ENCODE data around the gene DENND2A. TPM values are rescaled to one million over a fixed set of nuclear protein-coding genes. Genes with fewer than 3 reads are reported as not detected.
"Not testable (repeated sequence)": the region's sequence is repeated elsewhere in the genome, so short reads cannot be mapped to it uniquely, and the experiment has no call there.

Gene DENND2A
- polyA plus RNA-seq, 3 donors from 2014 or later: not detected

GRCh38 chr7:140668641-140669040 lies 28.0 kb upstream of the DENND2A start:
- H3K9me3 Mint-ChIP-seq: no peaks in the 10 kb centered on the region
- no peak for DNase-seq
- no peak overlapping the region for H3K27ac Mint-ChIP-seq
- H3K36me3 Mint-ChIP-seq: no peaks in the 10 kb centered on the region
- H3K4me3 Mint-ChIP-seq: no peak overlapping the region
- peaks cover 9% of the 10 kb centered on the region in 2 donors for H3K4me1 Mint-ChIP-seq
- H3K27me3 Mint-ChIP-seq (ENCODE audit: low read depth in 3 of 3): peaks cover 0 to 3% (median 3%) of the 10 kb centered on the region in 3 donors

GRCh38 chr7:140667476-140667875 lies 26.9 kb upstream of the DENND2A start:
- Mint-ChIP-seq H3K36me3 (no peaks in the 10 kb centered on the region), H3K4me1 (peaks cover 6 to 7% of the 10 kb centered on the region in 2 donors), H3K27me3 (ENCODE audit: low read depth in 3 of 3) (peaks cover 0 to 3% (median 3%) of the 10 kb centered on the region in 3 donors), H3K9me3 (no peaks in the 10 kb centered on the region), H3K4me3 (no peak overlapping the region), H3K27ac (no peak overlapping the region)
- no peak for DNase-seq

DNA sequence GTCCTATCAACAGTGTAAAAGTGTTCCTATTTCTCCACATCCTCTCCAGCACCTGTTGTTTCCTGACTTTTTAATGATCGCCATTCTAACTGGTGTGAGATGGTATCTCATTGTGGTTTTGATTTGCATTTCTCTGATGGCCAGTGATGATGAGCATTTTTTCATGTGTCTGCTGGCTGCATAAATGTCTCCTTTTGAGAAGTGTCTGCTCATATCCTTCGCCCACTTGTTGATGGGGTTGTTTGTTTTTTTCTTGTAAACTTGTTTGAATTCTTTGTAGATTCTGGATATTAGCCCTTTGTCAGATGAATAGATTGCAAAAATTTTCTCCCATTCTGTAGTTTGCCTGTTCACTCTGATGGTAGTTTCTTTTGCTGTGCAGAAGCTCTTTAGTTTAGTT lies 22.3 kb upstream of the DENND2A start:
- not testable (repeated sequence) for H3K4me1 Mint-ChIP-seq; H3K27ac Mint-ChIP-seq; H3K36me3 Mint-ChIP-seq; H3K27me3 Mint-ChIP-seq (ENCODE audit: low read depth in 3 of 3); DNase-seq; H3K4me3 Mint-ChIP-seq; H3K9me3 Mint-ChIP-seq

- DNase-seq: no peak
- no peaks in the 10 kb centered on the region for H3K9me3 Mint-ChIP-seq
- no peaks in the 10 kb centered on the region for H3K36me3 Mint-ChIP-seq
- no peak overlapping the region for H3K4me3 Mint-ChIP-seq
- H3K27ac Mint-ChIP-seq: no peak overlapping the region
- H3K4me1 Mint-ChIP-seq: peaks cover 11 to 12% of the 10 kb centered on the region in 2 donors
- H3K27me3 Mint-ChIP-seq (ENCODE audit: low read depth in 3 of 3): peaks cover 0 to 3% (median 0%) of the 10 kb centered on the region in 3 donors
Observed at GRCh38 chr7:140661124-140661523, 20.5 kb upstream of the DENND2A start.

DNA sequence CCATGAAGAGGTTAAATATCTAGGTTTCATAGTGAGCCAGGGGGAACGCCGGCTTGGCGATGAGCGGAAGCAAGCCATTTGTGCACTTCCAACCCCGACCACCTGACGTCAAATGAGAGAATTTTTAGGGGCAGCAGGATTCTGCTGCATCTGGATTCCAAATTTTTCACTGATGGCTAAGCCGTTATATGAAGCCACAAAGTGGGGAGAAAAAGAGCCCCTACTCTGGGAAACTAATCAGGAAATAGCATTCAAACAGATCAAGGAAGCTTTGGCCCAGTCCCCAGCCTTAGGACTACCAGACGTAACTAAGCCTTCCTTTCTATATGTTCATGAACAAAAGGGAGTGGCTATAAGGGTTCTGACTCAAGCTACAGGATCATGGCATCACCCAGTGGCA lies 19.2 kb upstream of the DENND2A start:
- no peak for DNase-seq
- H3K4me3 Mint-ChIP-seq: no peak overlapping the region
- peaks cover 16 to 18% of the 10 kb centered on the region in 2 donors for H3K4me1 Mint-ChIP-seq
- no peaks in the 10 kb centered on the region for H3K27me3 Mint-ChIP-seq (ENCODE audit: low read depth in 3 of 3)
- no peak overlapping the region for H3K27ac Mint-ChIP-seq
- H3K36me3 Mint-ChIP-seq: no peaks in the 10 kb centered on the region
- no peaks in the 10 kb centered on the region for H3K9me3 Mint-ChIP-seq

- Mint-ChIP-seq H3K36me3 (no peaks in the 10 kb centered on the region), H3K27me3 (ENCODE audit: low read depth in 3 of 3) (peaks cover 2 to 3% (median 2%) of the 10 kb centered on the region in 3 donors), H3K27ac (no peak overlapping the region), H3K4me1 (peaks cover 21 to 25% of the 10 kb centered on the region in 2 donors), H3K4me3 (no peak overlapping the region), H3K9me3 (no peaks in the 10 kb centered on the region)
- no peak for DNase-seq
Observed at GRCh38 chr7:140657891-140658290, 17.3 kb upstream of the DENND2A start.

GRCh38 chr7:140656548-140657515 lies 16.2 kb upstream of the DENND2A start:
- peaks cover 21 to 25% of the 10 kb centered on the region in 2 donors for H3K4me1 Mint-ChIP-seq
- H3K4me3 Mint-ChIP-seq: peak overlapping the region; percentile 85 to 91 (median 87)
- peak; percentile 30 to 38 (median 35) for DNase-seq
- no peaks in the 10 kb centered on the region for H3K36me3 Mint-ChIP-seq
- H3K27ac Mint-ChIP-seq: peak overlapping the region; percentile 78 to 95 (median 90)
- no peaks in the 10 kb centered on the region for H3K9me3 Mint-ChIP-seq
- peaks cover 2 to 3% (median 3%) of the 10 kb centered on the region in 3 donors for H3K27me3 Mint-ChIP-seq (ENCODE audit: low read depth in 3 of 3)

DNA sequence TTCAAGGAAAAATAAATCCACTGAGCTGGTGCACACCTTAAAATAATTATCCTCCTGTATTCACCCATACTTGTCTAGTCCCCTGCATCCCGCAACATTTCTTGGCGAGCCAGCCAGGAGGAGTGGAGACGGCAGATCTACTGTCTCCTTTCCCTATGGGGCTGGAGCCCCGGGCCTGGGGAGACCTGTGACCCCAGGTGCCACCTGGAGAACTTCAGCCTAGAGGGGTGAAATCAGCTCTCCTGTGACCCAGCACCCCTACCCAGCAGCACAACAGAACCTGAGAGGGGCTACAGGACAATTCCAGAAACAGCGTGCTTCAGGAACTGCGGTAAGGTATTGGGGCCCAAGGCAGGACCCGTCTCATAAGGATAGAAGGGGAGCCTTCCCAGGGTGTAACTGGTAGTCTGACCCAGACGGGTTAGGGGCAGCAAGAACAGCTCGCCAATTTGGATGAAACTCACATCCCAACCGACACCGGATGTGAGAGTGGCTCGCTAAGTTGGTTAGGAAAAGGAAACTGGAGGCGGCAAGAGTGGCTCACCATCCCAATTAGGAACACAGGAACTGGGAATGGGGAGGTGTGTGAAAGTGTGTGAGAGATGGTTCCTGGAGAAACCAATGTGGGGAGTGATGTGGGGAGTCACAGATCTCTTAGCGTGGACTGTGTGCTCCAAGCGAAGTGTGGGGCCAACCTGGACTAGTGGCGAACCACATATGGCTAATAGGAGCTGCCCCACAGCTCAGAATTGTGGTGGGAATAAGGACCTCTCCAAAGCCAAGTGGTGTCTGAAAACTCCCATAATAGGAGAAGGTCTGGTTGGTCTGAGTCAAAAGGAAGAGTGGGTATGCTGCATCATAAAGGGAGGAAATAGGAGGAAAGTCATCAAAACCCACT lies 15.1 kb upstream of the DENND2A start:
- Mint-ChIP-seq H3K27ac (peak overlapping the region in 4 of 6 donors; percentile 83 to 95 (median 94)), H3K4me1 (peaks cover 21 to 25% of the 10 kb centered on the region in 2 donors), H3K27me3 (ENCODE audit: low read depth in 3 of 3) (peaks cover 2 to 4% (median 3%) of the 10 kb centered on the region in 3 donors), H3K36me3 (no peaks in the 10 kb centered on the region), H3K4me3 (peak overlapping the region; percentile 85 to 91 (median 87)), H3K9me3 (no peaks in the 10 kb centered on the region)
- no peak for DNase-seq

- DNase-seq: no peak
- Mint-ChIP-seq H3K4me3 (no peak overlapping the region), H3K27me3 (ENCODE audit: low read depth in 3 of 3) (peaks cover 2 to 5% (median 3%) of the 10 kb centered on the region in 3 donors), H3K27ac (peak overlapping the region in 4 of 6 donors; percentile 6 to 65 (median 30)), H3K9me3 (no peaks in the 10 kb centered on the region), H3K4me1 (peaks cover 21 to 25% of the 10 kb centered on the region in 2 donors), H3K36me3 (no peaks in the 10 kb centered on the region)
Observed at GRCh38 chr7:140654661-140655060, 14.0 kb upstream of the DENND2A start.

DNA sequence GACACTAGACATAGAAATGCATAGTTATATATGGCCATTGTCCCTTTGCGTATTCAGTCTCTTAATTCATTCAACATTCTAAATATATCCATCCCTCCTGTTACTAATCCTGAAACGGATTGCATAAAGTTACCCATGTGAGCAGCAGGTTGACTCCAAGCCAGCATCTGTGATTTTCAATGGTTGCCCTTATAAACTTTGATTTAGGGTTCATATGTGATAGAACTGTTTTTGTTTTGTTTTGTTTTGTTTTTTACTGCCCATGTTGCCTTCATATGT lies 13.4 kb upstream of the DENND2A start:
- no peaks in the 10 kb centered on the region for H3K9me3 Mint-ChIP-seq
- peaks cover 21 to 25% of the 10 kb centered on the region in 2 donors for H3K4me1 Mint-ChIP-seq
- no peaks in the 10 kb centered on the region for H3K36me3 Mint-ChIP-seq
- H3K4me3 Mint-ChIP-seq: no peak overlapping the region
- DNase-seq: no peak
- no peak overlapping the region for H3K27ac Mint-ChIP-seq
- H3K27me3 Mint-ChIP-seq (ENCODE audit: low read depth in 3 of 3): peaks cover 2 to 5% (median 5%) of the 10 kb centered on the region in 3 donors

DNA sequence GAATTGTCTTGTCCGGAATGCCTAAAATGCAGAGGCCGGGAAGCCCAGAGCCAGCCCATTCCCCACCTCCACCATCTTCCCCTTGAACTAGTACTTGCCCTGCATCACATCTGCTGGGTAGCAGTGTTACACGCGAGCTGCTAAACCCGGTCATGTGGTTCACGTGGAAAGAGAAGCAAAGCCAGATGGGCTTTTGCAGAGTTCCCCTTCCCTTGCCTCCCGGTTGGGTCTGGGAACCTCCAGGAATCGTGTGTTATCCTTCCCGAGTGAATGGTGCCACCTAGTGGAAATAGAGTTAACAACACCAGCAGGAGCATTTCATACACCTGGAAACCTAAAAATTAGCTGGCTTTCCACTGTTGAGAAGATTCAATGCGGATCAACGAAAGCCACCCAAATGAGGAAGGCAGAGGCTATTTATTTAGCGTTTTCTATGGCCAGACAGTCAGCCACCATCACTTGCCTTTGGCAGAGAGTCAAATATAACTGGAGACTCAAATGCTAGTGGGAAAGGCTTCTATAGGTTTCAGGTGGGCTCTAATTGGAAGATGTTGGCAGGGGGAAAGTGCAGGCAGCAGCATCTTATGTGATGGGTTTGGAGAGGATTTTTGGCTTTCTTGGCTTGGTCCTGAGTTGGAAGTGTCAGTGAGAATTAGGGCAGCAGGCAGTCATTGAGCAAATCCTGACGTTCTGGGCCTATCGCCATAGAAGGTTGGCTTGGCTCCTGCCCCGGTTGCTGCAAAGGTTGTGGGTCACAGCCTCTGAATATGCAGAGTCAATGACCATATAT lies 12.9 kb upstream of the DENND2A start:
- H3K27ac Mint-ChIP-seq: no peak overlapping the region
- H3K4me1 Mint-ChIP-seq: peaks cover 21 to 25% of the 10 kb centered on the region in 2 donors
- DNase-seq: peak; percentile 37 to 43 (median 41)
- peaks cover 2 to 5% (median 5%) of the 10 kb centered on the region in 3 donors for H3K27me3 Mint-ChIP-seq (ENCODE audit: low read depth in 3 of 3)
- no peak overlapping the region for H3K4me3 Mint-ChIP-seq
- no peaks in the 10 kb centered on the region for H3K36me3 Mint-ChIP-seq
- H3K9me3 Mint-ChIP-seq: no peaks in the 10 kb centered on the region

DNA sequence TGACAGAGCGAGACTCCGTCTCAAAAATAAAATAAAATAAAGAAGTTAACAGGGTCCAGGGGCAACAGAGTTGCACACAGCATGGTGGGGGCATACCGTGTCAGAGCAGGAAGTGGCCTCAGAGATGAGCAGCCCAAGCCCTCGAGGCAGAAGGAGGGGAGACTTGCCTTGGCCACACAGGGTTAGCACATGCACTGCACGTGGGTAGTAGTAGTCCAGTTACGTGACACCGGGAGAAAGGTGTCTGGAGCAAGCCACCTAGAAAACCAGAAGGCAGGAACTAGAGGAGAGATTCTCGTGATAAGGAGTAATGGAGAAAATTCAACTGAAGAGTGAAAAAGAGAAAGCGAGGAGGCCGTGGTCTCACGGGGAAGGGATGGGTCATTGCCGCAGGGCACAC lies 9.8 kb upstream of the DENND2A start:
- Mint-ChIP-seq H3K9me3 (no peaks in the 10 kb centered on the region), H3K27me3 (ENCODE audit: low read depth in 3 of 3) (peaks cover 2 to 5% (median 5%) of the 10 kb centered on the region in 3 donors), H3K27ac (no peak overlapping the region), H3K4me3 (no peak overlapping the region), H3K4me1 (peaks cover 13 to 18% of the 10 kb centered on the region in 2 donors), H3K36me3 (no peaks in the 10 kb centered on the region)
- no peak for DNase-seq

DNA sequence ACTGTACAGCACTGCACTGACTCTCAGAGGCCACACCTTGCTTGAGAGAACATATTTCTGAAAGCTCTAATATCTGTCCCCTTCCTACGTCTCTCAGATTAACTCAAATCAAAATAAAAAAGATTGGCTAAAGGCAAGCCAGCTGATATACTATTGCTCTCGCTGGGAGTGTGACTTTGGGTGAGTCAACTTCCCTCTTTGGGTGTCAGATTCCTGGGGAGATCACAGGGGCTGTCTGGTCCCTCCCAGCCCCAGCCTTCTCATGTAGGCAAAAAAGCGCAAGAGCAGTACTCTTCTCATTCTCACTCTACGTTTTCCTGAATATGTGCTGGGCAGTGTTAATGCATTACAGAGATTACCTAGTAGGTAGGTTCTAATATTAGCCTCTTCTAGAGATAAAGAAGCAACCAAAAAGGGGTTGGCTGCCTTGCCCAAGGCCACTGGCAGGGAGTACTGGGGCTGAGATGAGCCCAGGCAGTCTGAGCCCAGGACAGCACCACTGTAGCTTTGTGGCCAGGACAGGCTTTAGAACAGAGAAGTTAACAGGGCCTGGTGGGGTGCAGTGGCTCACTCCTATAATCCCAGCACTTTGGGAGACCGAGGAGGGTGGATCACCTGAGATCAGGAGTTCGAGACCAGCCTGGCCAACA lies 9.1 kb upstream of the DENND2A start:
- H3K36me3 Mint-ChIP-seq: no peaks in the 10 kb centered on the region
- H3K27ac Mint-ChIP-seq: no peak overlapping the region
- H3K27me3 Mint-ChIP-seq (ENCODE audit: low read depth in 3 of 3): peaks cover 2 to 7% (median 6%) of the 10 kb centered on the region in 3 donors
- no peak for DNase-seq
- H3K4me1 Mint-ChIP-seq: peaks cover 12 to 18% of the 10 kb centered on the region in 2 donors
- no peak overlapping the region for H3K4me3 Mint-ChIP-seq
- no peaks in the 10 kb centered on the region for H3K9me3 Mint-ChIP-seq

All from immature natural killer cell (primary cell).